ENCODE data around the gene THSD7A.

DNA sequence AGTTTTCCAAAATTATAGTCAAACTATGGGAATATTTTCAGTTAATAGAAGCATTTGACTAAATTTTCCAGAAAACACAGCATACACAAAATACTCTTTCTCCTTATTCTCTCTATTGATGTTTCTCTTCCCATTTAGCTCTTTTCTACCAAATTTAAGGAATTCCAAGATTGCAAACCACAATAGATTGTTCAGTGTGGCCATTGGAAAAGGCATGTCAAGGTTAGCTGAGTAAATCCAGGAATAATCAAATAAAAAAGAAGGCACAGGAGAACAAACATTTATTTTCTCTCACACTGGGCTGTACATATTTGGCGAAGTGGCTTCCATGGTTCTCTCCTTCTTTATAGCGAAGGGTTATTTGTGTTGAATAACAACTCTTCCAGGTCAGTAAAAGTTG is 117.3 kb downstream of the THSD7A start:
- TF ChIP-seq, protein P1, sequence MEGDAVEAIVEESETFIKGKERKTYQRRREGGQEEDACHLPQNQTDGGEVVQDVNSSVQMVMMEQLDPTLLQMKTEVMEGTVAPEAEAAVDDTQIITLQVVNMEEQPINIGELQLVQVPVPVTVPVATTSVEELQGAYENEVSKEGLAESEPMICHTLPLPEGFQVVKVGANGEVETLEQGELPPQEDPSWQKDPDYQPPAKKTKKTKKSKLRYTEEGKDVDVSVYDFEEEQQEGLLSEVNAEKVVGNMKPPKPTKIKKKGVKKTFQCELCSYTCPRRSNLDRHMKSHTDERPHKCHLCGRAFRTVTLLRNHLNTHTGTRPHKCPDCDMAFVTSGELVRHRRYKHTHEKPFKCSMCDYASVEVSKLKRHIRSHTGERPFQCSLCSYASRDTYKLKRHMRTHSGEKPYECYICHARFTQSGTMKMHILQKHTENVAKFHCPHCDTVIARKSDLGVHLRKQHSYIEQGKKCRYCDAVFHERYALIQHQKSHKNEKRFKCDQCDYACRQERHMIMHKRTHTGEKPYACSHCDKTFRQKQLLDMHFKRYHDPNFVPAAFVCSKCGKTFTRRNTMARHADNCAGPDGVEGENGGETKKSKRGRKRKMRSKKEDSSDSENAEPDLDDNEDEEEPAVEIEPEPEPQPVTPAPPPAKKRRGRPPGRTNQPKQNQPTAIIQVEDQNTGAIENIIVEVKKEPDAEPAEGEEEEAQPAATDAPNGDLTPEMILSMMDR (conservative IDR thresholded peaks at IDR 0.05), result no peak
- TF ChIP-seq EZH2 (IDR thresholded peaks at IDR 0.05; ENCODE audit: low read depth), result no peak
